ENCODE results near the gene CISD1.

DNA sequence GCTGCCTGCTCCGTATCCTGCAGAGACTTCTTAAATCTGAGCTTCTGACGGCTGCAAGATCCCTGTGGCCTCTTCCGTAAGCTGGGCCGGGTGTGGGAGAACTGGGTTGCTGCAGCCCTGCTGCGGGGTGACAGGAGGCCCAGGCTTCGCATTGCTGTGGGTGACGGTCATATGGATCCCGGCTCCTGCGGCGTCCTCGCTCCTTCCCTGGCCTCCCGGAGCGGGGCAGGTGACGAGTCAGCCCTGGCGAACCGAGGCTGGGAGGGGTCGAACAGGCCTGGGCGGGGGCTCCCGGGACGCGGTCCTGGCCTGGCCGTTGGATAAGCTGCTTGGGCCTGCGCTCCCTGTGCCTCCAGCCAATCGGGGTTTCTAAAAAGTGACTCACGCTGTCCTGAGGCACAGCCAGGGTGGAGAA, 58.0 kb downstream of the CISD1 start:
- TF ChIP-seq, protein P1, sequence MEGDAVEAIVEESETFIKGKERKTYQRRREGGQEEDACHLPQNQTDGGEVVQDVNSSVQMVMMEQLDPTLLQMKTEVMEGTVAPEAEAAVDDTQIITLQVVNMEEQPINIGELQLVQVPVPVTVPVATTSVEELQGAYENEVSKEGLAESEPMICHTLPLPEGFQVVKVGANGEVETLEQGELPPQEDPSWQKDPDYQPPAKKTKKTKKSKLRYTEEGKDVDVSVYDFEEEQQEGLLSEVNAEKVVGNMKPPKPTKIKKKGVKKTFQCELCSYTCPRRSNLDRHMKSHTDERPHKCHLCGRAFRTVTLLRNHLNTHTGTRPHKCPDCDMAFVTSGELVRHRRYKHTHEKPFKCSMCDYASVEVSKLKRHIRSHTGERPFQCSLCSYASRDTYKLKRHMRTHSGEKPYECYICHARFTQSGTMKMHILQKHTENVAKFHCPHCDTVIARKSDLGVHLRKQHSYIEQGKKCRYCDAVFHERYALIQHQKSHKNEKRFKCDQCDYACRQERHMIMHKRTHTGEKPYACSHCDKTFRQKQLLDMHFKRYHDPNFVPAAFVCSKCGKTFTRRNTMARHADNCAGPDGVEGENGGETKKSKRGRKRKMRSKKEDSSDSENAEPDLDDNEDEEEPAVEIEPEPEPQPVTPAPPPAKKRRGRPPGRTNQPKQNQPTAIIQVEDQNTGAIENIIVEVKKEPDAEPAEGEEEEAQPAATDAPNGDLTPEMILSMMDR (conservative IDR thresholded peaks at IDR 0.05 in 1 of 2, IDR thresholded peaks at IDR 0.05 in 1 of 2; ENCODE audit: low read depth in 1 of 2, low read length in 2 of 2), result no peak
- no peak for TF ChIP-seq EZH2 (IDR thresholded peaks at IDR 0.05; ENCODE audit: low read length, missing control alignments)
